Neural progenitor cell (in vitro differentiated cells): ENCODE results near the gene MROH2A. TPM values are rescaled to one million over a fixed set of nuclear protein-coding genes. Genes with fewer than 3 reads are reported as not detected.

Experiments
- DNase-seq: peaks from one replicate; pipeline ENCODE4 v3.0.0-alpha.2; 2016; ENCODE audit warnings: low spot score
- H2AFZ ChIP-seq: fragments of 200-600 bp; sonication (generic); replicated peaks from 2 replicates; pipeline ENCODE4 v1.6.1; 2016; ENCODE audit warnings: antibody characterized with exemption
- H3F3A ChIP-seq: fragments of 200-600 bp; sonication (generic); 2 replicates; pipeline ENCODE4 v1.6.1; 2016; ENCODE audit warnings: antibody characterized with exemption, low read depth
- H3K27ac ChIP-seq: fragments of 200-600 bp; sonication (generic); 2 replicates; pipeline ENCODE4 v1.5.1; 2016; ENCODE audit warnings: mild to moderate bottlenecking
- H3K27me3 ChIP-seq: fragments of 200-600 bp; sonication (generic); 2 replicates; pipeline ENCODE4 v1.6.1; 2016; ENCODE audit warnings: mild to moderate bottlenecking, moderate library complexity
- H3K36me3 ChIP-seq: fragments of 200-600 bp; sonication (generic); 2 replicates; pipeline ENCODE4 v1.5.1; 2016
- H3K4me1 ChIP-seq: fragments of 200-600 bp; sonication (generic); 2 replicates; pipeline ENCODE4 v1.6.1; 2016; ENCODE audit warnings: mixed run types
- H3K4me2 ChIP-seq: fragments of 200-600 bp; sonication (generic); 2 replicates; pipeline ENCODE4 v1.6.1; 2016
- H3K4me3 ChIP-seq: fragments of 200-600 bp; sonication (generic); 2 replicates; pipeline ENCODE4 v1.5.1; 2016
- H3K79me2 ChIP-seq: fragments of 200-600 bp; sonication (generic); 2 replicates; pipeline ENCODE4 v1.6.1; 2016; ENCODE audit warnings: low read depth
- H3K9ac ChIP-seq: fragments of 200-600 bp; sonication (generic); 2 replicates; pipeline ENCODE4 v1.6.1; 2016
- H3K9me3 ChIP-seq: fragments of 200-600 bp; sonication (generic); 2 replicates; pipeline ENCODE4 v1.5.1; 2016; ENCODE audit warnings: low read depth
- H4K20me1 ChIP-seq: fragments of 200-600 bp; sonication (generic); 2 replicates; pipeline ENCODE4 v1.6.1; 2016; ENCODE audit warnings: low read depth
- H3K27ac Mint-ChIP-seq: 3 replicates; pipeline ENCODE4 v1.8.0; 2021; ENCODE audit warnings: mixed read lengths
- H3K27me3 Mint-ChIP-seq: 2 replicates; pipeline ENCODE4 v1.8.0; 2022; ENCODE audit warnings: low read depth, mild to moderate bottlenecking, inconsistent platforms, moderate library complexity, mixed read lengths; ENCODE audit not compliant: insufficient read depth
- H3K36me3 Mint-ChIP-seq: 3 replicates; pipeline ENCODE4 v1.8.0; 2021; ENCODE audit warnings: mixed read lengths
- H3K4me1 Mint-ChIP-seq: 3 replicates; pipeline ENCODE4 v1.8.0; 2021; ENCODE audit warnings: mixed read lengths
- H3K4me3 Mint-ChIP-seq: 3 replicates; pipeline ENCODE4 v1.8.0; 2021; ENCODE audit warnings: mild to moderate bottlenecking, moderate library complexity, mixed read lengths
- H3K9me3 Mint-ChIP-seq: 3 replicates; pipeline ENCODE4 v1.8.0; 2020; ENCODE audit warnings: mixed read lengths
- CTCF ChIP-seq: fragments of 200-600 bp; sonication (generic); IDR thresholded peaks from 2 replicates; pipeline ENCODE4 v1.5.1; 2017; ENCODE audit warnings: antibody characterized with exemption, mild to moderate bottlenecking
- EZH2 ChIP-seq: fragments of 200-600 bp; sonication (generic); IDR thresholded peaks from 2 replicates; pipeline ENCODE4 v1.6.1; 2017; ENCODE audit warnings: antibody characterized with exemption, mild to moderate bottlenecking, moderate library complexity
- EZH2phosphoT487 ChIP-seq: fragments of 200-600 bp; sonication (generic); IDR thresholded peaks from 2 replicates; pipeline ENCODE4 v1.6.1; 2017; ENCODE audit warnings: antibody characterized with exemption
- total RNA-seq: library from RNA; depleted of rRNA; stranded (reverse); fragments of >200 nt; gene quantifications from 2 replicates; pipeline ENCODE4 v1.2.3, GENCODE V29; 2015; ENCODE audit warnings: low replicate concordance

MROH2A gene
- total RNA-seq, 1 donor from 2014 or later, result not detected

- Histone ChIP-seq H2AFZ (no peak overlapping the region), H3K9me3 (no peaks in the 10 kb centered on the region), H3F3A (no peaks in the 10 kb centered on the region), H3K4me2 (no peak overlapping the region), H3K9ac (no peak overlapping the region), H3K27ac (no peak overlapping the region), H3K36me3 (no peaks in the 10 kb centered on the region), H3K27me3 (no peaks in the 10 kb centered on the region), H3K4me1 (no peaks in the 10 kb centered on the region), H3K79me2 (no peaks in the 10 kb centered on the region), H3K4me3 (no peak overlapping the region), H4K20me1 (no peaks in the 10 kb centered on the region)
- Mint-ChIP-seq H3K27me3 (peaks cover 10% of the 10 kb centered on the region), H3K4me1 (peaks cover 2% of the 10 kb centered on the region), H3K9me3 (peaks cover 7% of the 10 kb centered on the region), H3K36me3 (no peaks in the 10 kb centered on the region), H3K27ac (no peak overlapping the region), H3K4me3 (no peak overlapping the region)
- no peak for DNase-seq
- no peak for TF ChIP-seq EZH2phosphoT487
- no peak for TF ChIP-seq CTCF
- TF ChIP-seq EZH2, result no peak
Measured at GRCh38 chr2:233796254-233796653, 18.1 kb downstream of the MROH2A start.

- TF ChIP-seq EZH2 (no peak), CTCF (no peak), EZH2phosphoT487 (no peak)
- DNase-seq, result no peak
- H3K9me3 Mint-ChIP-seq, result peaks cover 14% of the 10 kb centered on the region
Measured at GRCh38 chr2:233798335-233799086, 20.4 kb downstream of the MROH2A start.

GRCh38 chr2:233799087-233799665 is 21.0 kb downstream of the MROH2A start:
- Mint-ChIP-seq H3K9me3 (peaks cover 14% of the 10 kb centered on the region), H3K27ac (no peak overlapping the region), H3K36me3 (no peaks in the 10 kb centered on the region), H3K4me3 (no peak overlapping the region), H3K27me3 (peaks cover 3% of the 10 kb centered on the region), H3K4me1 (no peaks in the 10 kb centered on the region)
- Histone ChIP-seq H3K9me3 (no peaks in the 10 kb centered on the region), H3F3A (no peaks in the 10 kb centered on the region), H3K4me2 (no peak overlapping the region), H4K20me1 (no peaks in the 10 kb centered on the region), H3K36me3 (no peaks in the 10 kb centered on the region), H3K27ac (no peak overlapping the region), H3K9ac (no peak overlapping the region), H3K27me3 (no peaks in the 10 kb centered on the region), H3K79me2 (no peaks in the 10 kb centered on the region), H2AFZ (no peak overlapping the region), H3K4me3 (no peak overlapping the region), H3K4me1 (no peaks in the 10 kb centered on the region)
- TF ChIP-seq CTCF (no peak), EZH2 (no peak), EZH2phosphoT487 (no peak)
- no peak for DNase-seq

More at GRCh38 chr2:233798335-233799086, 20.4 kb downstream of the MROH2A start:
- peaks cover 1% of the 10 kb centered on the region for H3K4me1 Mint-ChIP-seq
- Histone ChIP-seq H3K9ac (no peak overlapping the region), H3K4me2 (no peak overlapping the region), H2AFZ (no peak overlapping the region), H3K79me2 (no peaks in the 10 kb centered on the region), H4K20me1 (no peaks in the 10 kb centered on the region), H3K27ac (no peak overlapping the region), H3K4me1 (no peaks in the 10 kb centered on the region), H3K36me3 (no peaks in the 10 kb centered on the region), H3K4me3 (no peak overlapping the region), H3F3A (no peaks in the 10 kb centered on the region), H3K9me3 (no peaks in the 10 kb centered on the region), H3K27me3 (no peaks in the 10 kb centered on the region)
- no peaks in the 10 kb centered on the region for H3K36me3 Mint-ChIP-seq
- H3K27ac Mint-ChIP-seq, result no peak overlapping the region
- peaks cover 2% of the 10 kb centered on the region for H3K27me3 Mint-ChIP-seq
- H3K4me3 Mint-ChIP-seq, result no peak overlapping the region
